HepG2 (cell line): ENCODE results near the gene C2orf78. TPM values are rescaled to one million over a fixed set of nuclear protein-coding genes. Genes with fewer than 3 reads are reported as not detected.

Experiments used
- ARNTL ChIP-seq: sonication (generic); formaldehyde crosslinking; IDR thresholded peaks from 2 replicates; pipeline ENCODE4 v1.4.0; 2020; ENCODE audit warnings: mild to moderate bottlenecking, missing genetic modification reagents
- CBFB ChIP-seq: sonication (generic); formaldehyde crosslinking; IDR thresholded peaks from 2 replicates; pipeline ENCODE4 v1.4.0; 2020; ENCODE audit warnings: missing genetic modification reagents
- FOXA3 ChIP-seq: IDR thresholded peaks from 2 replicates; pipeline ENCODE4 v1.6.1; 2016; ENCODE audit warnings: missing genetic modification reagents, missing compliant biosample characterization
- IRX3 ChIP-seq: sonication (generic); formaldehyde crosslinking; IDR thresholded peaks from 2 replicates; pipeline ENCODE4 v1.8.1; 2023; ENCODE audit warnings: mild to moderate bottlenecking, low read depth, missing genetic modification reagents, borderline replicate concordance
- SAFB2 ChIP-seq: sonication (generic); formaldehyde crosslinking; IDR thresholded peaks from 2 replicates; pipeline ENCODE4 v1.5.1; 2020; ENCODE audit warnings: missing genetic modification reagents, low read depth, mild to moderate bottlenecking, borderline replicate concordance
- SYNCRIP ChIP-seq: fragments of 200-400 bp; formaldehyde crosslinking; IDR thresholded peaks from 2 replicates; pipeline ENCODE4 v1.6.1; 2018; ENCODE audit warnings: mild to moderate bottlenecking, low read depth, low read length; ENCODE audit not compliant: insufficient read depth
- ZNF24 ChIP-seq: fragments of 450-650 bp; IDR thresholded peaks from 2 replicates; pipeline ENCODE4 v1.6.1; 2017; ENCODE audit warnings: antibody characterized with exemption, mild to moderate bottlenecking
- ZNF616 ChIP-seq: sonication (generic); formaldehyde crosslinking; IDR thresholded peaks from 2 replicates; pipeline ENCODE4 v1.5.0; 2020; ENCODE audit warnings: low read depth, mild to moderate bottlenecking, missing genetic modification reagents
- ZNF782 ChIP-seq: sonication (generic); formaldehyde crosslinking; IDR thresholded peaks from 2 replicates; pipeline ENCODE4 v1.4.0; 2020; ENCODE audit warnings: missing genetic modification reagents, mild to moderate bottlenecking, borderline replicate concordance
- ZNF839 ChIP-seq: sonication (generic); formaldehyde crosslinking; IDR thresholded peaks from 2 replicates; pipeline ENCODE4 v1.4.0; 2020; ENCODE audit warnings: missing genetic modification reagents, mild to moderate bottlenecking, borderline replicate concordance
- polyA plus RNA-seq, 8 experiments: library from polyadenylated mRNA; depleted of rRNA in 3 of 8; stranded (reverse) in 7 of 8; unstranded in 1 of 8; fragments of >200 nt; fragmentation: Illumina TruSeq in 4 of 8; extraction: Trizol in 4 of 8; gene quantifications; 2 replicates each; pipeline versions ENCODE4 v1.2.1 to v1.2.3, GENCODE V29; 2011 to 2016; ENCODE audit warnings: low read depth in 4 of 8, missing spikeins in 1 of 8, mixed read lengths in 1 of 8; ENCODE audit not compliant: insufficient read depth in 1 of 8
- total RNA-seq, 5 experiments: library from RNA; depleted of rRNA; stranded (reverse); fragments of >200 nt; fragmentation: Illumina TruSeq; extraction: Trizol; gene quantifications; 2 replicates each; pipeline ENCODE4 v1.2.3, GENCODE V29; 2016; ENCODE audit warnings: low read depth in 1 of 5
- TF ChIP-seq, protein P1 (sequence below): sonication (generic); formaldehyde crosslinking; IDR thresholded peaks from 2 replicates; pipeline ENCODE4 v1.8.0; 2022; ENCODE audit warnings: low read depth, missing genetic modification reagents
- TF ChIP-seq, protein P2 (sequence below): sonication (generic); formaldehyde crosslinking; IDR thresholded peaks from one replicate; pipeline ENCODE4 v1.5.1; 2020; ENCODE audit warnings: mild to moderate bottlenecking, missing genetic modification reagents; ENCODE audit errors: not compliant biosample characterization
- TF ChIP-seq, protein P3 (sequence below): sonication (generic); formaldehyde crosslinking; IDR thresholded peaks from 2 replicates; pipeline ENCODE4 v1.4.0; 2020; ENCODE audit warnings: missing genetic modification reagents

The C2orf78 gene
- total and polyA plus RNA-seq, 2 of the 13 experiments (the other 11 are each of a cell fraction or from before 2014, with no cell fraction given) = not detected

DNA sequence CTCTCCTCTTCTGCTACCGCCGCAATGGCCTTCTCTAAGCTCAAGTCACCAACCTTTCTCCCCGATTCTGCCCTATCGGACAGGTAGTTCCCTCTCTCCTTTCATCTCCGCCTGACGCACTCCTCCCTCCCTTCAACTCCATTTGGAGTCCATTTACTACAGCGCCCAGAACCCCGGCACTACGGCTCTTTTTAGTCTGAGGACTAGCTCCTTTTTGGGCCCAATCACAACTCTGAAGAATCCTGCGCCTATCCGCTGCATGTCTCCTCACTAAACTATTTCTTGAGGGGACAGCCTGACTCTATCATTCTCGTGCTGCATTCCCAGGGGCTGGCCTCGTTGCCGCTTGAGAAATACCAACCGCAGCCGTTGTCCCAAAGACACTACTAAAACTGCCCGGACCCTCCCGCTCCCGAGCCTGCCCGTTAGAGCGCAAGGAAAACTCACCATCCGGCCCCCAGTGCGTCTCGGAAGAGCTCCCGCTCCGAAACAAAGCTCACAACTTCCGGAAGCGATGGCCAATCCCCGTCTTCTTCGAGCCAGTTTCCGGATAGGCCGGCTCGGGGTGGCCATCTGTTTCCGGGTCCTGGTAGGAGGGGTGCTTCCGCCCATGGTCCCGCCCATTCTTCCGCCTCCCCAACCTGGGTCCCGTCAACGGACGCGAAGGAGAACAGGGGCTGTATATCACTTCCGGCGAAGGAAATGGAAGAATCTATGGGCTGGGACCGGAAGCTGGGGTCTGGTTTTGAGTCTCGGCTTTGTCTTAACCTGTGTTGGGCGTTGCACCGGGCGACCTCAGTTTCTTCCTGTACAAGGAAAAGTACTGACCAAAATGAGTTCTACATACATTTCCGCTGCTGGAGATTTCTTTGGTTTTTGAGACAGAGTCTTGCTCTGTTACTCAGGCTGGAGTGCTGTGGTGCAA is 46.9 kb upstream of the C2orf78 start, which contains the start of gene TPRKB (continued):
- TF ChIP-seq SYNCRIP = no peak
- TF ChIP-seq IRX3 (CRISPR knock-in tag) = no peak
- TF ChIP-seq ARNTL (CRISPR knock-in tag) = peak; percentile 75; the same call in 1 of the 2 replicates
- TF ChIP-seq, protein P1, sequence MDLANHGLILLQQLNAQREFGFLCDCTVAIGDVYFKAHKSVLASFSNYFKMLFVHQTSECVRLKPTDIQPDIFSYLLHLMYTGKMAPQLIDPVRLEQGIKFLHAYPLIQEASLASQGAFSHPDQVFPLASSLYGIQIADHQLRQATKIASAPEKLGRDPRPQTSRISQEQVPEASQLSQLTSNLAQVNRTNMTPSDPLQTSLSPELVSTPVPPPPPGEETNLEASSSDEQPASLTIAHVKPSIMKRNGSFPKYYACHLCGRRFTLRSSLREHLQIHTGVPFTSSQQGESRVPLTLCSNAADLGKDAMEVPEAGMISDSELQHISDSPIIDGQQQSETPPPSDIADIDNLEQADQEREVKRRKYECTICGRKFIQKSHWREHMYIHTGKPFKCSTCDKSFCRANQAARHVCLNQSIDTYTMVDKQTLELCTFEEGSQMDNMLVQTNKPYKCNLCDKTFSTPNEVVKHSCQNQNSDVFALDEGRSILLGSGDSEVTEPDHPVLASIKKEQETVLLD (CRISPR knock-in tag) = peak; percentile 73
- peak; percentile 92; the same call in 1 of the 2 replicates for TF ChIP-seq ZNF782 (CRISPR knock-in tag)
- peak; percentile 56; the same call in 1 of the 2 replicates for TF ChIP-seq ZNF24
- TF ChIP-seq, protein P2, sequence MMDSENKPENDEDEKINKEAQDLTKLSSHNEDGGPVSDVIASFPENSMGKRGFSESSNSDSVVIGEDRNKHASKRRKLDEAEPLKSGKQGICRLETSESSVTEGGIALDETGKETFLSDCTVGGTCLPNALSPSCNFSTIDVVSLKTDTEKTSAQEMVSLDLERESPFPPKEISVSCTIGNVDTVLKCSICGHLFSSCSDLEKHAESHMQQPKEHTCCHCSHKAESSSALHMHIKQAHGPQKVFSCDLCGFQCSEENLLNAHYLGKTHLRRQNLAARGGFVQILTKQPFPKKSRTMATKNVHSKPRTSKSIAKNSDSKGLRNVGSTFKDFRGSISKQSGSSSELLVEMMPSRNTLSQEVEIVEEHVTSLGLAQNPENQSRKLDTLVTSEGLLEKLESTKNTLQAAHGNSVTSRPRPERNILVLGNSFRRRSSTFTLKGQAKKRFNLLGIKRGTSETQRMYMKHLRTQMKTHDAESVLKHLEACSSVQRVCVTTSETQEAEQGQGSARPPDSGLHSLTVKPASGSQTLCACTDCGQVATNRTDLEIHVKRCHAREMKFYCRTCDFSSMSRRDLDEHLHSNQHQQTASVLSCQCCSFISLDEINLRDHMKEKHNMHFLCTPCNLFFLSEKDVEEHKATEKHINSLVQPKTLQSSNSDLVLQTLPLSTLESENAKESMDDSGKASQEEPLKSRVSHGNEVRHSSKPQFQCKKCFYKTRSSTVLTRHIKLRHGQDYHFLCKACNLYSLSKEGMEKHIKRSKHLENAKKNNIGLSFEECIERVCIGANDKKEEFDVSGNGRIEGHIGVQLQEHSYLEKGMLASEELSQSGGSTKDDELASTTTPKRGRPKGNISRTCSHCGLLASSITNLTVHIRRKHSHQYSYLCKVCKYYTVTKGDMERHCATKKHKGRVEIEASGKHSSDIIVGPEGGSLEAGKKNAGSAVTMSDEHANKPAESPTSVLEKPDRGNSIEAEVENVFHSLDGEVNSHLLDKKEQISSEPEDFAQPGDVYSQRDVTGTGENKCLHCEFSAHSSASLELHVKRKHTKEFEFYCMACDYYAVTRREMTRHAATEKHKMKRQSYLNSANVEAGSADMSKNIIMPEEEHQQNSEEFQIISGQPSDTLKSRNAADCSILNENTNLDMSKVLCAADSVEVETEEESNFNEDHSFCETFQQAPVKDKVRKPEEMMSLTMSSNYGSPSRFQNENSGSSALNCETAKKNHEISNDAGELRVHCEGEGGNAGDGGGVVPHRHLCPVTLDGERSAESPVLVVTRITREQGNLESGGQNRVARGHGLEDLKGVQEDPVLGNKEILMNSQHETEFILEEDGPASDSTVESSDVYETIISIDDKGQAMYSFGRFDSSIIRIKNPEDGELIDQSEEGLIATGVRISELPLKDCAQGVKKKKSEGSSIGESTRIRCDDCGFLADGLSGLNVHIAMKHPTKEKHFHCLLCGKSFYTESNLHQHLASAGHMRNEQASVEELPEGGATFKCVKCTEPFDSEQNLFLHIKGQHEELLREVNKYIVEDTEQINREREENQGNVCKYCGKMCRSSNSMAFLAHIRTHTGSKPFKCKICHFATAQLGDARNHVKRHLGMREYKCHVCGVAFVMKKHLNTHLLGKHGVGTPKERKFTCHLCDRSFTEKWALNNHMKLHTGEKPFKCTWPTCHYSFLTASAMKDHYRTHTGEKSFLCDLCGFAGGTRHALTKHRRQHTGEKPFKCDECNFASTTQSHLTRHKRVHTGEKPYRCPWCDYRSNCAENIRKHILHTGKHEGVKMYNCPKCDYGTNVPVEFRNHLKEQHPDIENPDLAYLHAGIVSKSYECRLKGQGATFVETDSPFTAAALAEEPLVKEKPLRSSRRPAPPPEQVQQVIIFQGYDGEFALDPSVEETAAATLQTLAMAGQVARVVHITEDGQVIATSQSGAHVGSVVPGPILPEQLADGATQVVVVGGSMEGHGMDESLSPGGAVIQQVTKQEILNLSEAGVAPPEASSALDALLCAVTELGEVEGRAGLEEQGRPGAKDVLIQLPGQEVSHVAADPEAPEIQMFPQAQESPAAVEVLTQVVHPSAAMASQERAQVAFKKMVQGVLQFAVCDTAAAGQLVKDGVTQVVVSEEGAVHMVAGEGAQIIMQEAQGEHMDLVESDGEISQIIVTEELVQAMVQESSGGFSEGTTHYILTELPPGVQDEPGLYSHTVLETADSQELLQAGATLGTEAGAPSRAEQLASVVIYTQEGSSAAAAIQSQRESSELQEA (CRISPR knock-in tag) = no peak
- no peak; the same call in none of the 2 replicates for TF ChIP-seq SAFB2
- peak; percentile 91 for TF ChIP-seq ZNF839 (CRISPR knock-in tag)
- TF ChIP-seq FOXA3 = peak; percentile 69
- peak; percentile 87 for TF ChIP-seq CBFB (CRISPR knock-in tag)
- TF ChIP-seq ZNF616 (CRISPR knock-in tag) = no peak
- TF ChIP-seq, protein P3, sequence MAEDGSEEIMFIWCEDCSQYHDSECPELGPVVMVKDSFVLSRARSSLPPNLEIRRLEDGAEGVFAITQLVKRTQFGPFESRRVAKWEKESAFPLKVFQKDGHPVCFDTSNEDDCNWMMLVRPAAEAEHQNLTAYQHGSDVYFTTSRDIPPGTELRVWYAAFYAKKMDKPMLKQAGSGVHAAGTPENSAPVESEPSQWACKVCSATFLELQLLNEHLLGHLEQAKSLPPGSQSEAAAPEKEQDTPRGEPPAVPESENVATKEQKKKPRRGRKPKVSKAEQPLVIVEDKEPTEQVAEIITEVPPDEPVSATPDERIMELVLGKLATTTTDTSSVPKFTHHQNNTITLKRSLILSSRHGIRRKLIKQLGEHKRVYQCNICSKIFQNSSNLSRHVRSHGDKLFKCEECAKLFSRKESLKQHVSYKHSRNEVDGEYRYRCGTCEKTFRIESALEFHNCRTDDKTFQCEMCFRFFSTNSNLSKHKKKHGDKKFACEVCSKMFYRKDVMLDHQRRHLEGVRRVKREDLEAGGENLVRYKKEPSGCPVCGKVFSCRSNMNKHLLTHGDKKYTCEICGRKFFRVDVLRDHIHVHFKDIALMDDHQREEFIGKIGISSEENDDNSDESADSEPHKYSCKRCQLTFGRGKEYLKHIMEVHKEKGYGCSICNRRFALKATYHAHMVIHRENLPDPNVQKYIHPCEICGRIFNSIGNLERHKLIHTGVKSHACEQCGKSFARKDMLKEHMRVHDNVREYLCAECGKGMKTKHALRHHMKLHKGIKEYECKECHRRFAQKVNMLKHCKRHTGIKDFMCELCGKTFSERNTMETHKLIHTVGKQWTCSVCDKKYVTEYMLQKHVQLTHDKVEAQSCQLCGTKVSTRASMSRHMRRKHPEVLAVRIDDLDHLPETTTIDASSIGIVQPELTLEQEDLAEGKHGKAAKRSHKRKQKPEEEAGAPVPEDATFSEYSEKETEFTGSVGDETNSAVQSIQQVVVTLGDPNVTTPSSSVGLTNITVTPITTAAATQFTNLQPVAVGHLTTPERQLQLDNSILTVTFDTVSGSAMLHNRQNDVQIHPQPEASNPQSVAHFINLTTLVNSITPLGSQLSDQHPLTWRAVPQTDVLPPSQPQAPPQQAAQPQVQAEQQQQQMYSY = 0 out of 2 replicates have a peak, but pooled peaks have one; percentile 21
